K562 (cell line): ENCODE measurements around the gene ACTL8.

Source experiments
- DLX4 ChIP-seq: fragments of 250-450 bp; sonication (Bioruptor Pico); IDR thresholded peaks from 2 replicates; pipeline ENCODE4 v1.6.1; 2021; ENCODE audit warnings: mild to moderate bottlenecking
- FOXK1 ChIP-seq: sonication (generic); formaldehyde crosslinking; IDR thresholded peaks from 2 replicates; pipeline ENCODE4 v1.8.0; 2022; ENCODE audit warnings: missing genetic modification reagents, mild to moderate bottlenecking, borderline replicate concordance
- HDAC2 ChIP-seq: fragments of 450-650 bp; IDR thresholded peaks from 2 replicates; pipeline ENCODE4 v1.6.1; 2016; ENCODE audit warnings: mild to moderate bottlenecking
- L3MBTL2 ChIP-seq: fragments of 450-650 bp; IDR thresholded peaks from 2 replicates; pipeline ENCODE4 v1.6.1; 2016; ENCODE audit warnings: mild to moderate bottlenecking, moderate library complexity
- PCBP1 ChIP-seq: fragments of 200-400 bp; formaldehyde crosslinking; IDR thresholded peaks from 2 replicates; pipeline ENCODE4 v1.6.1; 2018; ENCODE audit warnings: mild to moderate bottlenecking, low read depth, low read length; ENCODE audit not compliant: poor library complexity, severe bottlenecking
- POLR2A ChIP-seq: fragments of 450-650 bp; conservative IDR thresholded peaks from 2 replicates; pipeline ENCODE4 v1.6.1; 2016
- RAD21 ChIP-seq, 2 experiments: fragments of 250-450 bp in 1 of 2; fragments of 450-650 bp in 1 of 2; sonication (Bioruptor Pico) in 1 of 2; formaldehyde crosslinking in 1 of 2; IDR thresholded peaks in 1 of 2; conservative IDR thresholded peaks in 1 of 2; 2 replicates each; pipeline versions ENCODE4 v1.4.0 to v1.8.0; 2020 to 2022; ENCODE audit warnings: mild to moderate bottlenecking in 2 of 2, moderate library complexity in 1 of 2
- ZNF175 ChIP-seq: fragments of 200-800 bp; sonication (Bioruptor generic); IDR thresholded peaks from 2 replicates; pipeline ENCODE4 v1.6.1; 2016; ENCODE audit warnings: low read depth, mild to moderate bottlenecking, missing genetic modification characterization, missing compliant biosample characterization
- TF ChIP-seq, protein P1 (sequence below), 3 experiments: IDR thresholded peaks in 2 of 3; conservative IDR thresholded peaks in 1 of 3; 2 replicates each; pipeline ENCODE4 v1.5.1; 2011 to 2012; ENCODE audit warnings: low read length in 3 of 3, mild to moderate bottlenecking in 3 of 3, control low read depth in 2 of 3, improper control_type of control experiment in 1 of 3, inconsistent platforms in 1 of 3, low read depth in 1 of 3, mixed read lengths in 1 of 3, moderate library complexity in 1 of 3; ENCODE audit not compliant: insufficient read depth in 2 of 3
- TF ChIP-seq, protein P2 (sequence below): fragments of 250-450 bp; sonication (Bioruptor Pico); IDR thresholded peaks from 2 replicates; pipeline ENCODE4 v1.9.0; 2021; ENCODE audit warnings: mild to moderate bottlenecking, inconsistent platforms

DNA sequence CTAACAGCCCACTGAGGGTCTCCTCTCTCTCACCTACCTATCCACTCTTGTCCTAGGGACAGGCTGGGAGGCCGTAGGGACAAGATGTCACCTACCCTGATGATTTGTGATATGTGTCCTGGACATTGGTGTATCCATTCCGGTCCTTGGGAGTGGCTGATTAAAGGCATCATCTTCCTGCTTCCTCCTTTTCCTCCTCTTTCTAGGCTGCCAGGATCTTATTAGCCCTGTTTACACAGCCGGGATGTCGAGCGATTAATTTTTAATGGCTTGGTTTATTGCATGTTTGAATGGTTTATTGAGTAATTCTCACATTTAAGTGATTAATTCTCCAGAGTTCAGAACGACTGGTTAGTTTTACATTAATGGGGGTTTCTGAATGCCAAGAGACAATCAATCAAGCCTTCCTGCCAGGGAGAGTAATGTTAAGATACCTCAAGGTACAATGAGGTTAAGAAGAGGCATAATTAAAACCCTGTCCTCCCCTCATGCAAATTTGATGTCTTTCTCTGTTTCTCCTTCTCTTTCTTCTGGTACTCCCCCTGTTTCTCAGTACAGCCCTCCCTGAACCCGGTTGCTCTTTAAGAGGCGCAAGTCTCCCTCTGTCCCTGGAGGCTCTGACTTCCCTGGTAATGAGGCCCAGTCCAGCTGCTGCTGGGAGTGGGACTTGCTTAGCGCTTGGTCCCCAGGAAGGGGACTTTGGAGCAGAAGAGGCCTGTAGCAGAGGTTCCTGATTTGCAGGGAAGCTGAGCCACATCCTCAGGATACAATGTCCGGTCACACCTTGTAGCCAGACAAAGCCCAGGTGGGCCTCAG is 50.9 kb downstream of the ACTL8 start:
- TF ChIP-seq FOXK1 (CRISPR knock-in tag) (no peak), DLX4 (CRISPR knock-in tag) (no peak), ZNF175 (no peak), PCBP1 (no peak), POLR2A (no peak), HDAC2 (no peak), L3MBTL2 (no peak), RAD21 (CRISPR knock-in tag; conservative IDR thresholded peaks at IDR 0.05 in 1 of 2, IDR thresholded peaks at IDR 0.05 in 1 of 2) (no peak)
- TF ChIP-seq, protein P1, sequence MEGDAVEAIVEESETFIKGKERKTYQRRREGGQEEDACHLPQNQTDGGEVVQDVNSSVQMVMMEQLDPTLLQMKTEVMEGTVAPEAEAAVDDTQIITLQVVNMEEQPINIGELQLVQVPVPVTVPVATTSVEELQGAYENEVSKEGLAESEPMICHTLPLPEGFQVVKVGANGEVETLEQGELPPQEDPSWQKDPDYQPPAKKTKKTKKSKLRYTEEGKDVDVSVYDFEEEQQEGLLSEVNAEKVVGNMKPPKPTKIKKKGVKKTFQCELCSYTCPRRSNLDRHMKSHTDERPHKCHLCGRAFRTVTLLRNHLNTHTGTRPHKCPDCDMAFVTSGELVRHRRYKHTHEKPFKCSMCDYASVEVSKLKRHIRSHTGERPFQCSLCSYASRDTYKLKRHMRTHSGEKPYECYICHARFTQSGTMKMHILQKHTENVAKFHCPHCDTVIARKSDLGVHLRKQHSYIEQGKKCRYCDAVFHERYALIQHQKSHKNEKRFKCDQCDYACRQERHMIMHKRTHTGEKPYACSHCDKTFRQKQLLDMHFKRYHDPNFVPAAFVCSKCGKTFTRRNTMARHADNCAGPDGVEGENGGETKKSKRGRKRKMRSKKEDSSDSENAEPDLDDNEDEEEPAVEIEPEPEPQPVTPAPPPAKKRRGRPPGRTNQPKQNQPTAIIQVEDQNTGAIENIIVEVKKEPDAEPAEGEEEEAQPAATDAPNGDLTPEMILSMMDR (IDR thresholded peaks at IDR 0.05 in 2 of 3, conservative IDR thresholded peaks at IDR 0.05 in 1 of 3; ENCODE audit: insufficient read depth in 2 of 3, low read depth in 1 of 3, low read length in 3 of 3): no peak
- TF ChIP-seq, protein P2, sequence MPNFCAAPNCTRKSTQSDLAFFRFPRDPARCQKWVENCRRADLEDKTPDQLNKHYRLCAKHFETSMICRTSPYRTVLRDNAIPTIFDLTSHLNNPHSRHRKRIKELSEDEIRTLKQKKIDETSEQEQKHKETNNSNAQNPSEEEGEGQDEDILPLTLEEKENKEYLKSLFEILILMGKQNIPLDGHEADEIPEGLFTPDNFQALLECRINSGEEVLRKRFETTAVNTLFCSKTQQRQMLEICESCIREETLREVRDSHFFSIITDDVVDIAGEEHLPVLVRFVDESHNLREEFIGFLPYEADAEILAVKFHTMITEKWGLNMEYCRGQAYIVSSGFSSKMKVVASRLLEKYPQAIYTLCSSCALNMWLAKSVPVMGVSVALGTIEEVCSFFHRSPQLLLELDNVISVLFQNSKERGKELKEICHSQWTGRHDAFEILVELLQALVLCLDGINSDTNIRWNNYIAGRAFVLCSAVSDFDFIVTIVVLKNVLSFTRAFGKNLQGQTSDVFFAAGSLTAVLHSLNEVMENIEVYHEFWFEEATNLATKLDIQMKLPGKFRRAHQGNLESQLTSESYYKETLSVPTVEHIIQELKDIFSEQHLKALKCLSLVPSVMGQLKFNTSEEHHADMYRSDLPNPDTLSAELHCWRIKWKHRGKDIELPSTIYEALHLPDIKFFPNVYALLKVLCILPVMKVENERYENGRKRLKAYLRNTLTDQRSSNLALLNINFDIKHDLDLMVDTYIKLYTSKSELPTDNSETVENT: no peak
